IMR-90 (cell line): ENCODE results near the gene RNASEH2B. TPM values are rescaled to one million over a fixed set of nuclear protein-coding genes. Genes with fewer than 3 reads are reported as not detected.

Experiments
- ATAC-seq: fragments of 200-7000 bp; cut with Tn5 transposase; 2 replicates; pipeline ENCODE4 v1.9.1; 2020; ENCODE audit warnings: low read depth, mild to moderate bottlenecking, moderate library complexity
- BruUV-seq: library from RNA; stranded (reverse); fragments of 400-500 nt; replicated peaks from 2 replicates; lab custom pipeline; 2021; lab: Mats Ljungman, UMichigan
- CTCF ChIA-PET: fragments of 300-600 bp; formaldehyde crosslinking; extraction: SDS; loops from one replicate; lab custom pipeline; 2021; ENCODE audit warnings: antibody characterized with exemption; lab: Yijun Ruan, JAX
- POLR2A ChIA-PET: fragments of 300-600 bp; sonication (Branson Sonifier 250); formaldehyde crosslinking; loops from one replicate; lab custom pipeline; 2022; ENCODE audit warnings: antibody characterized with exemption; ENCODE audit not compliant: unreplicated experiment; lab: Charles Lee
- DNase-seq: peaks from one replicate; pipeline ENCODE4 v3.0.0; 2013
- H2AFZ ChIP-seq: replicated peaks from 2 replicates; pipeline ENCODE3; 2013; ENCODE audit warnings: low read length, mild to moderate bottlenecking; ENCODE audit not compliant: poor library complexity
- H2AK5ac ChIP-seq: 2 replicates; pipeline ENCODE4 v1.6.1; 2013; ENCODE audit warnings: low read depth, low read length, inconsistent platforms
- H2AK9ac ChIP-seq: replicated peaks from 2 replicates; pipeline ENCODE3; 2013; ENCODE audit warnings: mild to moderate bottlenecking, low read depth, low read length, moderate library complexity; ENCODE audit not compliant: poor library complexity
- H2BK120ac ChIP-seq: 2 replicates; pipeline ENCODE4 v1.6.1; 2013; ENCODE audit warnings: low read depth, low read length, inconsistent platforms
- H2BK15ac ChIP-seq: 3 replicates; pipeline ENCODE4 v1.6.1; 2013; ENCODE audit warnings: low read depth, low read length, inconsistent platforms
- H2BK20ac ChIP-seq: 2 replicates; pipeline ENCODE4 v1.6.1; 2013; ENCODE audit warnings: low read depth, mild to moderate bottlenecking, inconsistent platforms, low read length, moderate library complexity
- H2BK5ac ChIP-seq: 2 replicates; pipeline ENCODE4 v1.6.1; 2013; ENCODE audit warnings: mild to moderate bottlenecking, low read depth, low read length, inconsistent platforms; ENCODE audit not compliant: poor library complexity, severe bottlenecking
- H3K14ac ChIP-seq: replicated peaks from 2 replicates; pipeline ENCODE4 v1.6.1; 2013; ENCODE audit warnings: low read depth, low read length, inconsistent platforms
- H3K18ac ChIP-seq: 2 replicates; pipeline ENCODE4 v1.6.1; 2013; ENCODE audit warnings: low read depth, low read length, control low read depth
- H3K23ac ChIP-seq: 2 replicates; pipeline ENCODE4 v1.6.1; 2013; ENCODE audit warnings: low read depth, low read length, inconsistent platforms
- H3K27ac ChIP-seq: 2 replicates; pipeline ENCODE4 v1.5.1; 2013; ENCODE audit warnings: mild to moderate bottlenecking, control low read depth, low read length; ENCODE audit not compliant: insufficient read depth
- H3K27me3 ChIP-seq: 2 replicates; pipeline ENCODE4 v1.6.1; 2013; ENCODE audit warnings: low read length; ENCODE audit not compliant: control insufficient read depth, insufficient read depth
- H3K36me3 ChIP-seq: 2 replicates; pipeline ENCODE4 v1.6.1; 2013; ENCODE audit warnings: low read length, mixed read lengths; ENCODE audit not compliant: control insufficient read depth, insufficient read depth
- H3K4ac ChIP-seq: 2 replicates; pipeline ENCODE4 v1.6.1; 2013; ENCODE audit warnings: low read depth, low read length, inconsistent platforms
- H3K4me1 ChIP-seq: 2 replicates; pipeline ENCODE4 v1.6.1; 2013; ENCODE audit warnings: low read length, mixed read lengths; ENCODE audit not compliant: control insufficient read depth, insufficient read depth
- H3K4me2 ChIP-seq: 2 replicates; pipeline ENCODE4 v1.6.1; 2013; ENCODE audit warnings: low read depth, mild to moderate bottlenecking, control low read depth, low read length, moderate library complexity
- H3K4me3 ChIP-seq: 2 replicates; pipeline ENCODE4 v1.5.1; 2013; ENCODE audit warnings: low read depth, mild to moderate bottlenecking, control low read depth, low read length, moderate library complexity; ENCODE audit not compliant: insufficient read depth
- H3K56ac ChIP-seq: 2 replicates; pipeline ENCODE4 v1.6.1; 2013; ENCODE audit warnings: low read length, inconsistent platforms; ENCODE audit not compliant: insufficient read depth; ENCODE audit errors: extremely low read depth
- H3K79me1 ChIP-seq, 2 experiments: 2 replicates each; pipeline ENCODE4 v1.6.1; 2013; ENCODE audit warnings: low read length in 2 of 2, inconsistent platforms in 1 of 2, low read depth in 1 of 2
- H3K9ac ChIP-seq: 2 replicates; pipeline ENCODE4 v1.6.1; 2013; ENCODE audit warnings: low read depth, low read length, control low read depth
- H3K9me1 ChIP-seq: 2 replicates; pipeline ENCODE4 v1.6.1; 2013; ENCODE audit warnings: low read length, inconsistent platforms; ENCODE audit not compliant: insufficient read depth
- H3K9me3 ChIP-seq: 2 replicates; pipeline ENCODE4 v1.6.1; 2013; ENCODE audit warnings: low read length; ENCODE audit not compliant: control insufficient read depth, insufficient read depth
- H4K20me1 ChIP-seq: 2 replicates; pipeline ENCODE4 v1.6.1; 2013; ENCODE audit warnings: low read length, inconsistent platforms; ENCODE audit not compliant: insufficient read depth
- H4K5ac ChIP-seq: 2 replicates; pipeline ENCODE4 v1.6.1; 2013; ENCODE audit warnings: mild to moderate bottlenecking, low read depth, low read length, control low read depth
- H4K8ac ChIP-seq, 2 experiments: 2 replicates each; pipeline ENCODE4 v1.6.1; 2013; ENCODE audit warnings: low read depth in 2 of 2, low read length in 2 of 2, control low read depth in 1 of 2, inconsistent platforms in 1 of 2
- H4K91ac ChIP-seq: 2 replicates; pipeline ENCODE4 v1.6.1; 2013; ENCODE audit warnings: low read depth, low read length, inconsistent platforms; ENCODE audit not compliant: insufficient read depth
- BHLHE40 ChIP-seq: fragments of 150-350 bp; IDR thresholded peaks from 2 replicates; pipeline ENCODE4 v1.6.1; 2016; ENCODE audit warnings: mild to moderate bottlenecking, low read depth, low read length
- CEBPB ChIP-seq: IDR thresholded peaks from 2 replicates; pipeline ENCODE4 v1.6.1; 2012; ENCODE audit warnings: low read depth, low read length, improper control_type of control experiment
- CHD1 ChIP-seq: IDR thresholded peaks from 2 replicates; pipeline ENCODE4 v1.6.1; 2012; ENCODE audit warnings: low read depth, low read length, improper control_type of control experiment
- FOS ChIP-seq: fragments of 150-350 bp; IDR thresholded peaks from 2 replicates; pipeline ENCODE4 v1.6.1; 2016; ENCODE audit warnings: low read depth, low read length
- MAFK ChIP-seq: IDR thresholded peaks from 2 replicates; pipeline ENCODE4 v1.6.1; 2012; ENCODE audit warnings: low read depth, low read length, improper control_type of control experiment
- MAZ ChIP-seq: IDR thresholded peaks from 2 replicates; pipeline ENCODE4 v1.6.1; 2012; ENCODE audit warnings: low read depth, mild to moderate bottlenecking, low read length, improper control_type of control experiment, moderate library complexity, borderline replicate concordance
- MXI1 ChIP-seq: IDR thresholded peaks from 2 replicates; pipeline ENCODE4 v1.6.1; 2012; ENCODE audit warnings: low read depth, mild to moderate bottlenecking, low read length, moderate library complexity, borderline replicate concordance
- NFE2L2 ChIP-seq: fragments of 150-350 bp; IDR thresholded peaks from 2 replicates; pipeline ENCODE4 v1.6.1; 2016; ENCODE audit warnings: low read depth, mild to moderate bottlenecking, low read length
- POLR2A ChIP-seq: IDR thresholded peaks from 2 replicates; pipeline ENCODE4 v1.6.1; 2012; ENCODE audit warnings: mild to moderate bottlenecking, low read depth, low read length
- RAD21 ChIP-seq: IDR thresholded peaks from 2 replicates; pipeline ENCODE4 v1.6.1; 2012; ENCODE audit warnings: low read length, improper control_type of control experiment
- RCOR1 ChIP-seq: IDR thresholded peaks from 2 replicates; pipeline ENCODE4 v1.6.1; 2012; ENCODE audit warnings: mild to moderate bottlenecking, low read length, improper control_type of control experiment; ENCODE audit not compliant: insufficient replicate concordance
- RFX5 ChIP-seq: IDR thresholded peaks from 2 replicates; pipeline ENCODE4 v1.8.0; 2012; ENCODE audit warnings: low read depth, mild to moderate bottlenecking, low read length, moderate library complexity
- SMC3 ChIP-seq: fragments of 150-350 bp; IDR thresholded peaks from 2 replicates; pipeline ENCODE4 v1.6.1; 2016; ENCODE audit warnings: low read depth, mild to moderate bottlenecking, antibody characterized with exemption, low read length, moderate library complexity
- WGBS, 2 experiments: methylation state at CpG; one replicate each; pipeline versions ENCODE4 v1.1.5 to v1.1.7; 2013; ENCODE audit warnings: missing lambda C conversion rate in 2 of 2; ENCODE audit not compliant: insufficient read length in 1 of 2; ENCODE audit errors: extremely low coverage in 2 of 2; 5-methylcytosine and 5-hydroxymethylcytosine counted together
- dilution Hi-C: fragments of 300-500 bp; cut with HindIII; formaldehyde crosslinking; loops from one replicate; pipeline ENCODE4 v1.14.3; 2018; ENCODE audit warnings: low sequenced_read_pairs; ENCODE audit not compliant: unreplicated experiment
- in situ Hi-C: fragments of 300-500 bp; cut with MboI; formaldehyde crosslinking; loops from 3 replicates; pipeline ENCODE4 v1.14.3; 2019; ENCODE audit warnings: low sequenced_read_pairs, inconsistent platforms, mixed read lengths
- intact Hi-C: fragments of 100-400 bp; cut with micrococcal nuclease; formaldehyde crosslinking; loops from 2 replicates; pipeline ENCODE4 v1.10.0; 2022
- polyA plus RNA-seq, 3 experiments: library from polyadenylated mRNA; depleted of rRNA; stranded (reverse); fragments of >200 nt; gene quantifications; 2 replicates each; pipeline ENCODE4 v1.2.3, GENCODE V29; 2012; ENCODE audit warnings: low replicate concordance in 1 of 3
- total RNA-seq: library from RNA; depleted of rRNA; stranded (reverse); fragments of >200 nt; gene quantifications from 2 replicates; pipeline ENCODE4 v1.2.3, GENCODE V29; 2012
- TF ChIP-seq, protein P1 (sequence below): conservative IDR thresholded peaks from 2 replicates; pipeline ENCODE4 v1.5.1; 2012; ENCODE audit warnings: mild to moderate bottlenecking, low read depth, low read length, improper control_type of control experiment
- TF ChIP-seq, protein P2 (sequence below): fragments of 150-350 bp; IDR thresholded peaks from 2 replicates; pipeline ENCODE4 v1.6.1; 2017; ENCODE audit warnings: mild to moderate bottlenecking, antibody characterized with exemption, low read length, low read depth
- TF ChIP-seq, protein P3 (sequence below): fragments of 150-350 bp; IDR thresholded peaks from 2 replicates; pipeline ENCODE4 v1.6.1; 2016; ENCODE audit warnings: low read depth, mild to moderate bottlenecking, low read length, moderate library complexity, borderline replicate concordance

The RNASEH2B gene
- total and polyA plus RNA-seq, 2 of the 4 experiments (the other 2 are of a cell fraction) = 11.2 to 14.2 TPM

DNA sequence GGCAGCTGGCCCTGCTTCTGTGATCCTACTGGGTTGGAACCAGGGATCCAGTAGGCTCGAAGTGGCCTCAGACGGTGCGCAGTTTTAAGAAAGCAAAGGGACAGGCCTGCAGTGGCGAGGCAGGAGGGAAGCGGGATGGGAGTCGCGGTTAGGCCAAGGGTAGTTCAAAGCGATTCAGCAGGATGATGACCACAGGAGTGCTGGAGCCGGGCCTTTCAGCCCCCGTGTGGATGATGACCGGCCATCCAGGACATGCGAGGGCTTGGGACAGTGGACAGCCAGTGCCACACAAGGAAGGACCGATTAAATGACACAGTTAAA is 854 bp downstream of the RNASEH2B start:
- ATAC-seq = peak; percentile 5
- dilution Hi-C loops = no loop called here
- H4K91ac ChIP-seq = peak overlapping the region; percentile 79
- peaks cover 4% of the 10 kb centered on the region for H4K20me1 ChIP-seq
- peak overlapping the region; percentile 55; the same call in 1 of the 2 replicates for H3K18ac ChIP-seq
- H3K9me1 ChIP-seq = peaks cover 4% of the 10 kb centered on the region
- peak overlapping the region; percentile 90 for H3K4ac ChIP-seq
- 0 out of 2 replicates have a peak, but pooled peaks cover 2% of the 10 kb centered on the region for H3K27me3 ChIP-seq
- in situ Hi-C loops = loop anchor here (25.0 kb wide), 3 partner anchors 823 to 1248 kb away; partner anchors contain the start of gene TRIM13
- peak overlapping the region; percentile 78 for H2AK5ac ChIP-seq
- H2BK120ac ChIP-seq = peak overlapping the region; percentile 82
- H3K4me1 ChIP-seq = peaks cover 13% of the 10 kb centered on the region
- peak overlapping the region; percentile 47; the same call in 2 of the 3 replicates for H2BK15ac ChIP-seq
- peak overlapping the region; percentile 98 for H2AFZ ChIP-seq
- peak overlapping the region; percentile 92 for H3K23ac ChIP-seq
- H2AK9ac ChIP-seq = peak overlapping the region; percentile 90
- peak overlapping the region; percentile 30 for H2BK5ac ChIP-seq
- peak overlapping the region; percentile 87 for H3K4me3 ChIP-seq
- H3K56ac ChIP-seq = peak overlapping the region; percentile 68
- H3K36me3 ChIP-seq = no peaks in the 10 kb centered on the region
- H3K9me3 ChIP-seq = no peaks in the 10 kb centered on the region
- H3K4me2 ChIP-seq = peak overlapping the region; percentile 68
- BruUV-seq = no TSS peak
- H3K9ac ChIP-seq = peak overlapping the region; percentile 53
- H2BK20ac ChIP-seq = peak overlapping the region; percentile 9; the same call in 1 of the 2 replicates
- peaks cover 14 to 32% of the 10 kb centered on the region in 2 experiments; a peak in 3 of 4 replicates for H3K79me1 ChIP-seq
- POLR2A ChIA-PET = no interaction called here
- peak overlapping the region; percentile 89 to 98 for H4K8ac ChIP-seq
- 2% methylated on average over 5 of the region's 13 CpGs; no CpG with 5 or more reads in 1 of the 2 experiments for WGBS, 2 experiments
- DNase-seq = peak; percentile 42
- peak overlapping the region; percentile 44 for H3K27ac ChIP-seq
- CTCF ChIA-PET = interaction anchor here (0.6 to 1.4 kb wide), 2 partner anchors 10 to 854 kb away, joined by 3 read pairs; no protein-coding TSS in a partner anchor
- TF ChIP-seq, protein P1, sequence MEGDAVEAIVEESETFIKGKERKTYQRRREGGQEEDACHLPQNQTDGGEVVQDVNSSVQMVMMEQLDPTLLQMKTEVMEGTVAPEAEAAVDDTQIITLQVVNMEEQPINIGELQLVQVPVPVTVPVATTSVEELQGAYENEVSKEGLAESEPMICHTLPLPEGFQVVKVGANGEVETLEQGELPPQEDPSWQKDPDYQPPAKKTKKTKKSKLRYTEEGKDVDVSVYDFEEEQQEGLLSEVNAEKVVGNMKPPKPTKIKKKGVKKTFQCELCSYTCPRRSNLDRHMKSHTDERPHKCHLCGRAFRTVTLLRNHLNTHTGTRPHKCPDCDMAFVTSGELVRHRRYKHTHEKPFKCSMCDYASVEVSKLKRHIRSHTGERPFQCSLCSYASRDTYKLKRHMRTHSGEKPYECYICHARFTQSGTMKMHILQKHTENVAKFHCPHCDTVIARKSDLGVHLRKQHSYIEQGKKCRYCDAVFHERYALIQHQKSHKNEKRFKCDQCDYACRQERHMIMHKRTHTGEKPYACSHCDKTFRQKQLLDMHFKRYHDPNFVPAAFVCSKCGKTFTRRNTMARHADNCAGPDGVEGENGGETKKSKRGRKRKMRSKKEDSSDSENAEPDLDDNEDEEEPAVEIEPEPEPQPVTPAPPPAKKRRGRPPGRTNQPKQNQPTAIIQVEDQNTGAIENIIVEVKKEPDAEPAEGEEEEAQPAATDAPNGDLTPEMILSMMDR = no peak
- no peak for TF ChIP-seq RAD21
- TF ChIP-seq MXI1 = no peak
- no peak for TF ChIP-seq CEBPB
- no peak for TF ChIP-seq MAFK
- TF ChIP-seq, protein P2, sequence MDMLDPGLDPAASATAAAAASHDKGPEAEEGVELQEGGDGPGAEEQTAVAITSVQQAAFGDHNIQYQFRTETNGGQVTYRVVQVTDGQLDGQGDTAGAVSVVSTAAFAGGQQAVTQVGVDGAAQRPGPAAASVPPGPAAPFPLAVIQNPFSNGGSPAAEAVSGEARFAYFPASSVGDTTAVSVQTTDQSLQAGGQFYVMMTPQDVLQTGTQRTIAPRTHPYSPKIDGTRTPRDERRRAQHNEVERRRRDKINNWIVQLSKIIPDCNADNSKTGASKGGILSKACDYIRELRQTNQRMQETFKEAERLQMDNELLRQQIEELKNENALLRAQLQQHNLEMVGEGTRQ = no peak
- no peak for TF ChIP-seq NFE2L2
- no peak for TF ChIP-seq MAZ
- TF ChIP-seq, protein P3, sequence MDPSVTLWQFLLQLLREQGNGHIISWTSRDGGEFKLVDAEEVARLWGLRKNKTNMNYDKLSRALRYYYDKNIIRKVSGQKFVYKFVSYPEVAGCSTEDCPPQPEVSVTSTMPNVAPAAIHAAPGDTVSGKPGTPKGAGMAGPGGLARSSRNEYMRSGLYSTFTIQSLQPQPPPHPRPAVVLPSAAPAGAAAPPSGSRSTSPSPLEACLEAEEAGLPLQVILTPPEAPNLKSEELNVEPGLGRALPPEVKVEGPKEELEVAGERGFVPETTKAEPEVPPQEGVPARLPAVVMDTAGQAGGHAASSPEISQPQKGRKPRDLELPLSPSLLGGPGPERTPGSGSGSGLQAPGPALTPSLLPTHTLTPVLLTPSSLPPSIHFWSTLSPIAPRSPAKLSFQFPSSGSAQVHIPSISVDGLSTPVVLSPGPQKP = no peak
- no peak for TF ChIP-seq BHLHE40
- no peak for TF ChIP-seq FOS
- no peak for TF ChIP-seq RCOR1
- no peak for TF ChIP-seq RFX5
- no peak for TF ChIP-seq SMC3
- TF ChIP-seq POLR2A = no peak
- no peak for TF ChIP-seq CHD1
- peak overlapping the region; percentile 58 for H4K5ac ChIP-seq
- peak overlapping the region; percentile 89 for H3K14ac ChIP-seq
- intact Hi-C loops = loop anchor here (5.0 to 10.0 kb wide), 7 partner anchors 373 to 1238 kb away; partner anchors contain the start of genes SPRYD7 and TRIM13
